ENCODE measurements around the gene MEAF6.

The MEAF6 gene

GRCh38 chr1:37448185-37448584, 66.4 kb downstream of the MEAF6 start:
- H3K27me3 ChIP-seq (ENCODE audit: low read depth, low read length): peaks cover under 1% of the 10 kb centered on the region
- H3K4me3 ChIP-seq (ENCODE audit: low read depth in 1 of 2, low read length in 2 of 2): no peak overlapping the region
- H3K27ac ChIP-seq (ENCODE audit: low read length): no peak overlapping the region
- H3K9me3 ChIP-seq (ENCODE audit: control insufficient read depth in 1 of 2, low read length in 2 of 2): no peaks in the 10 kb centered on the region
- no peaks in the 10 kb centered on the region for H3K36me3 ChIP-seq (ENCODE audit: control insufficient read depth in 1 of 2, insufficient read depth in 2 of 2, low read length in 2 of 2)
- no peaks in the 10 kb centered on the region for H3K4me1 ChIP-seq (ENCODE audit: control insufficient read depth in 1 of 2, insufficient read depth in 2 of 2, low read length in 2 of 2)

GRCh38 chr1:37446874-37447273, 67.7 kb downstream of the MEAF6 start:
- Histone ChIP-seq H3K9me3 (ENCODE audit: control insufficient read depth in 1 of 2, low read length in 2 of 2) (no peaks in the 10 kb centered on the region), H3K4me3 (ENCODE audit: low read depth in 1 of 2, low read length in 2 of 2) (no peak overlapping the region), H3K4me1 (ENCODE audit: control insufficient read depth in 1 of 2, insufficient read depth in 2 of 2, low read length in 2 of 2) (no peaks in the 10 kb centered on the region), H3K27ac (ENCODE audit: low read length) (no peak overlapping the region), H3K27me3 (ENCODE audit: low read depth, low read length) (peaks cover 7% of the 10 kb centered on the region), H3K36me3 (ENCODE audit: control insufficient read depth in 1 of 2, insufficient read depth in 2 of 2, low read length in 2 of 2) (no peaks in the 10 kb centered on the region)

- Histone ChIP-seq H3K4me3 (ENCODE audit: low read depth in 1 of 2, low read length in 2 of 2) (no peak overlapping the region), H3K27ac (ENCODE audit: low read length) (no peak overlapping the region), H3K9me3 (ENCODE audit: control insufficient read depth in 1 of 2, low read length in 2 of 2) (no peaks in the 10 kb centered on the region), H3K4me1 (ENCODE audit: control insufficient read depth in 1 of 2, insufficient read depth in 2 of 2, low read length in 2 of 2) (no peaks in the 10 kb centered on the region), H3K36me3 (ENCODE audit: control insufficient read depth in 1 of 2, insufficient read depth in 2 of 2, low read length in 2 of 2) (no peaks in the 10 kb centered on the region), H3K27me3 (ENCODE audit: low read depth, low read length) (peaks cover 7% of the 10 kb centered on the region)
These were observed 71.9 kb downstream of the MEAF6 start for GRCh38 chr1:37442644-37443043.
